PC-3 (cell line): ENCODE measurements around the gene IGFBP2. TPM values are rescaled to one million over a fixed set of nuclear protein-coding genes. Genes with fewer than 3 reads are reported as not detected.
A peak's percentile ranks its signal among the peaks of the same experiment; 100 is the strongest.

Source experiments
- ATAC-seq: fragments of 200-7000 bp; cut with Tn5 transposase; 2 replicates; pipeline ENCODE4 v1.9.1; 2020; ENCODE audit warnings: mild to moderate bottlenecking, moderate library complexity
- BruUV-seq: library from RNA; stranded (reverse); fragments of 400-500 nt; replicated peaks from 2 replicates; lab custom pipeline; 2021; lab: Mats Ljungman, UMichigan
- CTCF ChIA-PET: fragments of 300-600 bp; sonication (Branson Sonifier 250); formaldehyde crosslinking; loops from one replicate; lab custom pipeline; 2022; ENCODE audit warnings: antibody characterized with exemption; lab: Charles Lee
- POLR2A ChIA-PET: fragments of 300-600 bp; sonication (Branson Sonifier 250); formaldehyde crosslinking; loops from one replicate; lab custom pipeline; 2022; ENCODE audit warnings: antibody characterized with exemption; ENCODE audit not compliant: unreplicated experiment; lab: Charles Lee
- DNase-seq: peaks from one replicate; pipeline ENCODE4 v3.0.0-alpha.2; 2015
- H2AFZ ChIP-seq: fragments of 300-600 bp; sonication (generic); 2 replicates; pipeline ENCODE4 v1.6.0; 2016; ENCODE audit warnings: antibody characterized with exemption, low read length
- H3F3A ChIP-seq: fragments of 300-600 bp; sonication (generic); one replicate; pipeline ENCODE4 v1.6.0; 2017; ENCODE audit warnings: antibody characterized with exemption, low read length, control low read depth, mild to moderate bottlenecking; ENCODE audit not compliant: unreplicated experiment
- H3K27ac ChIP-seq: fragments of 300-600 bp; sonication (generic); 2 replicates; pipeline ENCODE4 v1.5.1; 2016; ENCODE audit warnings: mild to moderate bottlenecking, low read length
- H3K27me3 ChIP-seq: fragments of 300-600 bp; sonication (generic); 2 replicates; pipeline ENCODE4 v1.6.1; 2016; ENCODE audit warnings: low read length, mixed read lengths
- H3K36me3 ChIP-seq: fragments of 300-600 bp; sonication (generic); 2 replicates; pipeline ENCODE4 v1.6.1; 2016; ENCODE audit warnings: low read depth, mixed run types, low read length, mixed read lengths
- H3K4me1 ChIP-seq: fragments of 300-600 bp; sonication (generic); 2 replicates; pipeline ENCODE4 v1.5.1; 2016; ENCODE audit warnings: low read length; ENCODE audit not compliant: insufficient read depth
- H3K4me2 ChIP-seq: fragments of 300-600 bp; sonication (generic); 2 replicates; pipeline ENCODE4 v1.6.0; 2016; ENCODE audit warnings: low read length
- H3K4me3 ChIP-seq: fragments of 300-600 bp; sonication (generic); 2 replicates; pipeline ENCODE4 v1.5.1; 2016; ENCODE audit warnings: mild to moderate bottlenecking, low read length, mixed read lengths
- H3K79me2 ChIP-seq: fragments of 300-600 bp; sonication (generic); 2 replicates; pipeline ENCODE4 v1.6.1; 2017; ENCODE audit warnings: low read length, mixed read lengths
- H3K9ac ChIP-seq: fragments of 300-600 bp; sonication (generic); 2 replicates; pipeline ENCODE4 v1.6.0; 2016; ENCODE audit warnings: mild to moderate bottlenecking, low read length
- H3K9me2 ChIP-seq: fragments of 300-600 bp; sonication (generic); replicated peaks from 2 replicates; pipeline ENCODE4 v1.6.1; 2016; ENCODE audit warnings: mixed run types, low read length, mixed read lengths
- H3K9me3 ChIP-seq: fragments of 300-600 bp; sonication (generic); 2 replicates; pipeline ENCODE4 v1.6.1; 2016; ENCODE audit warnings: low read length, mixed read lengths
- H4K20me1 ChIP-seq: fragments of 300-600 bp; sonication (generic); 2 replicates; pipeline ENCODE4 v1.6.1; 2016; ENCODE audit warnings: low read length, mixed read lengths
- EZH2 ChIP-seq: fragments of 300-600 bp; sonication (generic); IDR thresholded peaks from one replicate; pipeline ENCODE4 v1.6.1; 2017; ENCODE audit warnings: antibody characterized with exemption, mild to moderate bottlenecking, low read length; ENCODE audit not compliant: unreplicated experiment
- EZH2phosphoT487 ChIP-seq: fragments of 300-600 bp; sonication (generic); IDR thresholded peaks from 2 replicates; pipeline ENCODE4 v1.6.1; 2018; ENCODE audit warnings: mild to moderate bottlenecking, antibody characterized with exemption, low read length, borderline replicate concordance
- intact Hi-C: fragments of 100-400 bp; cut with micrococcal nuclease; formaldehyde crosslinking; loops from 2 replicates; pipeline ENCODE4 v1.9.0; 2023
- total RNA-seq: library from RNA; depleted of rRNA; stranded (reverse); fragments of >200 nt; gene quantifications from 2 replicates; pipeline ENCODE4 v1.2.3, GENCODE V29; 2014
- TF ChIP-seq, protein P1 (sequence below): fragments of 300-600 bp; sonication (generic); conservative IDR thresholded peaks from 2 replicates; pipeline ENCODE4 v1.5.1; 2017; ENCODE audit warnings: antibody characterized with exemption, low read depth, mild to moderate bottlenecking, low read length

Gene IGFBP2
- total RNA-seq, 1 experiment from 2014 or later = 174 TPM

DNA sequence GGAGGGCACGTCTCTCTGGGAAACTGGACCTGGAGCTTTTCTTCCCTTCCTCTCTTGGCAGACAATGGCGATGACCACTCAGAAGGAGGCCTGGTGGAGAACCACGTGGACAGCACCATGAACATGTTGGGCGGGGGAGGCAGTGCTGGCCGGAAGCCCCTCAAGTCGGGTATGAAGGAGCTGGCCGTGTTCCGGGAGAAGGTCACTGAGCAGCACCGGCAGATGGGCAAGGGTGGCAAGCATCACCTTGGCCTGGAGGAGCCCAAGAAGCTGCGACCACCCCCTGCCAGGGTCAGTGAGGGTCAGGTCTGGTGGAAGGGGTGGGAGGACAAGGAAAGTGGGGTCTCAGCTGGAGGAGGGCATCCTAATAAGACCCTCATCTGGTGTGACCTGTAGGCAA is 27.3 kb downstream of the IGFBP2 start:
- no peak overlapping the region for H3K27ac ChIP-seq
- ATAC-seq = no peak
- intact Hi-C loops = no loop called here
- no peaks in the 10 kb centered on the region for H3K79me2 ChIP-seq
- no peaks in the 10 kb centered on the region for H3K36me3 ChIP-seq
- no peak overlapping the region for H3K4me2 ChIP-seq
- no peaks in the 10 kb centered on the region for H4K20me1 ChIP-seq
- no peaks in the 10 kb centered on the region for H3K9me2 ChIP-seq
- no TSS peak for BruUV-seq
- ChIA-PET CTCF (no interaction called here), POLR2A (no interaction called here)
- no peak overlapping the region for H2AFZ ChIP-seq
- no peaks in the 10 kb centered on the region for H3K9me3 ChIP-seq
- no peak overlapping the region for H3K9ac ChIP-seq
- DNase-seq = no peak
- no peaks in the 10 kb centered on the region for H3K27me3 ChIP-seq
- H3K4me1 ChIP-seq = peaks cover 11% of the 10 kb centered on the region
- no peaks in the 10 kb centered on the region for H3F3A ChIP-seq
- H3K4me3 ChIP-seq = no peak overlapping the region
- TF ChIP-seq, protein P1, sequence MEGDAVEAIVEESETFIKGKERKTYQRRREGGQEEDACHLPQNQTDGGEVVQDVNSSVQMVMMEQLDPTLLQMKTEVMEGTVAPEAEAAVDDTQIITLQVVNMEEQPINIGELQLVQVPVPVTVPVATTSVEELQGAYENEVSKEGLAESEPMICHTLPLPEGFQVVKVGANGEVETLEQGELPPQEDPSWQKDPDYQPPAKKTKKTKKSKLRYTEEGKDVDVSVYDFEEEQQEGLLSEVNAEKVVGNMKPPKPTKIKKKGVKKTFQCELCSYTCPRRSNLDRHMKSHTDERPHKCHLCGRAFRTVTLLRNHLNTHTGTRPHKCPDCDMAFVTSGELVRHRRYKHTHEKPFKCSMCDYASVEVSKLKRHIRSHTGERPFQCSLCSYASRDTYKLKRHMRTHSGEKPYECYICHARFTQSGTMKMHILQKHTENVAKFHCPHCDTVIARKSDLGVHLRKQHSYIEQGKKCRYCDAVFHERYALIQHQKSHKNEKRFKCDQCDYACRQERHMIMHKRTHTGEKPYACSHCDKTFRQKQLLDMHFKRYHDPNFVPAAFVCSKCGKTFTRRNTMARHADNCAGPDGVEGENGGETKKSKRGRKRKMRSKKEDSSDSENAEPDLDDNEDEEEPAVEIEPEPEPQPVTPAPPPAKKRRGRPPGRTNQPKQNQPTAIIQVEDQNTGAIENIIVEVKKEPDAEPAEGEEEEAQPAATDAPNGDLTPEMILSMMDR = no peak

DNA sequence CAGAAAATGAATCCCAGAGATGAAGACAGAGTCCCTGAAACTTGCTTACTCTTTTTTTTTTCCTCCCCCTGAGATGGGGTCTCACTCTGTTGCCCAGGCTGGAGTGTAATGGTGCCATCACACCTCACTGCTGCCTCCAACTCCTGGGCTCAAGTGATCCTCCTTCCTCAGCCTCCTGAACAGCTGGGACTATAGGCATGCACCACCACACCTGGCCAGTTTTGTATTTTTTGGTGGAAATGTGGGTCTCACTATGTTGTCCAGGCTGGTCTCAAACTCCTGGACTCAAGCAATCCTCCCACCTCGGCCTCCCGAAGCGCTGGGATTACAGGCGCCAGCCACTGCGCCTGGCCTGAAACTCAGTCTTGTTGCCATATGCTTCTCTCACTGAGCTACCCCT is 27.8 kb downstream of the IGFBP2 start:
- H3K27ac ChIP-seq = no peak overlapping the region
- CTCF ChIA-PET = no interaction called here
- no peak for ATAC-seq
- TF ChIP-seq, protein P1 = no peak
- no peak for TF ChIP-seq EZH2phosphoT487
- TF ChIP-seq EZH2 = no peak
- H3F3A ChIP-seq = no peaks in the 10 kb centered on the region
- intact Hi-C loops = no loop called here
- H3K27me3 ChIP-seq = no peaks in the 10 kb centered on the region
- H3K79me2 ChIP-seq = no peaks in the 10 kb centered on the region
- no peaks in the 10 kb centered on the region for H3K9me2 ChIP-seq
- H4K20me1 ChIP-seq = no peaks in the 10 kb centered on the region
- H2AFZ ChIP-seq = no peak overlapping the region
- H3K4me1 ChIP-seq = peaks cover 17% of the 10 kb centered on the region
- H3K4me3 ChIP-seq = no peak overlapping the region
- H3K9me3 ChIP-seq = no peaks in the 10 kb centered on the region
- DNase-seq = no peak
- H3K4me2 ChIP-seq = no peak overlapping the region
- BruUV-seq = no TSS peak
- POLR2A ChIA-PET = no interaction called here
- H3K36me3 ChIP-seq = no peaks in the 10 kb centered on the region
- H3K9ac ChIP-seq = no peak overlapping the region

DNA sequence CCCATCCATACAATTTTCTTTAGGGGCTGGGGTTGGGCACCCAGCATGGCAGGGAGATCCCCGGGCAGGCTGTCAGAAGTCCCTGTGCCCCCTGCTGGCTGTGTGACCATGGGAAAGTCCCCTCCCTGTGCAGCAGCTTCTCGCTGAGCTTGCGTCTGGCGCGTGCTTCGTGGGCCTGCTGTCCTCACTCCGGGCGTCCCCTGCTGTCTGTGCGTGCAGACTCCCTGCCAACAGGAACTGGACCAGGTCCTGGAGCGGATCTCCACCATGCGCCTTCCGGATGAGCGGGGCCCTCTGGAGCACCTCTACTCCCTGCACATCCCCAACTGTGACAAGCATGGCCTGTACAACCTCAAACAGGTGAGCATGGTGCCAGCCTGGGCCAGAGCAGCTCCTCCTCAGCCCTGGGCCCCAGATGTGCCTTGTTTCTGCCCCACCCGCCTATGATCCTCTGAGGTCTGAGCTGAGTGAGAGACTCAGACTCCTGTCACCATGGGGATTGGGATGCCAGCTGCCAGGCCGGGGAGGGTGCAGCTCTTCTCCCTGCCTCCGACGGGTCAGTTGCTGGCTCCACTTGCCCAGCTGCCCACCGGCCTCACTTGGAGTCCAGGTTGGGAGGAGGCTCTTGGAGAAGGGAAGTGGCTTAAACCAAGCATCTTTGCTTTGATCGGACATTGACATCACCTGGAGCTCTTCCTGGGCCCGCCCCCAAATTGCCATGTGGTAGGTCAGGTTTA is 28.6 kb downstream of the IGFBP2 start:
- no peak for ATAC-seq

More for the DNA sequence above, 28.6 kb downstream of the IGFBP2 start:
- Histone ChIP-seq H2AFZ (no peak overlapping the region), H3K9ac (no peak overlapping the region), H3K4me3 (no peak overlapping the region), H3K79me2 (no peaks in the 10 kb centered on the region), H3K9me2 (no peaks in the 10 kb centered on the region), H3K4me1 (peaks cover 17% of the 10 kb centered on the region), H4K20me1 (no peaks in the 10 kb centered on the region), H3K27ac (no peak overlapping the region), H3K36me3 (no peaks in the 10 kb centered on the region), H3K9me3 (no peaks in the 10 kb centered on the region), H3K27me3 (no peaks in the 10 kb centered on the region), H3K4me2 (no peak overlapping the region), H3F3A (no peaks in the 10 kb centered on the region)
- TF ChIP-seq EZH2 = no peak
- TF ChIP-seq, protein P1 = peak; percentile 40
- intact Hi-C loops = no loop called here
- no peak for DNase-seq
- POLR2A ChIA-PET = no interaction called here
- CTCF ChIA-PET = no interaction called here
- no TSS peak for BruUV-seq
